Muscle of arm (tissue), 12 donors: ENCODE measurements around the gene EPB41. TPM values are rescaled to one million over a fixed set of nuclear protein-coding genes. Genes with fewer than 3 reads are reported as not detected.
"Not testable (repeated sequence)": the region's sequence is repeated elsewhere in the genome, so short reads cannot be mapped to it uniquely, and the experiment has no call there.

ENCODE experiments used
- DNase-seq: peaks from one replicate; pipeline ENCODE4 v3.0.0-alpha.2; 2013
- polyA plus RNA-seq, 12 donors: library from polyadenylated mRNA; unstranded; fragments of 120-200 nt; gene quantifications; one replicate each; pipeline ENCODE4 v1.2.1, GENCODE V29; 2013; ENCODE audit not compliant: insufficient read length in 12 of 12

The EPB41 gene
- polyA plus RNA-seq, 12 donors: 4.9 to 49.4 (median 12.6) TPM; not detected in 1

DNA sequence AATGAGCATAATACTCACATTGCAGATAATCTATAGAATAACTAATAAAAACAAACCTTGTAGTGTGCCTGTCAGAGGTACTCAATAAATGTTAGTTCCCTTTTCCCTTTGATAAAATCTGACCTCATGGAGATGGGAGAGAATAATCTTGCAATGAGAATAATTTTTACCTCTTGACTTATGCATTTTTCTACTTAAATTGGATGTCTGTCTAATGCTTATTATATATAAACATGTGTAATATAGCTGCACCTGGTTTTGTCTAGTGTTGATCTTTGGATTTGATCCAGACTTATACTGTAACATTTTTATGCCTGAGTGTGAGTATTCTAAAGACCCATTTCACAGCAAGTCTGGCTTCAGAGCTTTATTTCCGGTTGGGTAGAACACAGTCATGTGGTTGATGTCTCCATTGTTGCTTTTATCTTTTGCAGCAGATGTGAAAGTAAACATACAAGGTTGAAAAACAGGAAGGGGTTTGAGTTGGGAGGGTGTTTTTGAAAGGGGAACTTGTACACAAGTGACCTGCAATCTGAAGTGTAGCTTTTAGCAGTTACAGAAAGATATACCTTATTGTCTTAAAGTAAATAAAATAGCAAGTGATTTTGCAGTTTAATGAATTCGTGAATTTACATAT, 12.4 kb downstream of the EPB41 start:
- no peak for DNase-seq

DNA sequence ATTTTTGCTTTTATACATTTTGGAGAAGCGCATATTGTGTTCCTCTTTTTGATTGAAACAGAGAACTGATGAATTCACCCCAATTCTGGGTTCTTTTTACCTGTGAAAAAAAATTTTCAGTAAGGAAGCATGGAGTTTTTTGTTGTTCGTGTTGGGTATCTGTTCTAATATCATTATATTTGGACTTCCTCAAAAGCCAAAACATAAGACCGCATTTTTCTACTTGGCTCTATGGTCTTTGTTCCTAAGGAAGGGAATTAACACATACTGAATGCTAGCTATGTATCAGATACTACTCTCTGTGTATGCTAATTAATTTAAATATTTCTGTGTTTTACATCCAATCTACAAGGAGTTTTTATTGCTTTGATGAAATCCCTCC, 12.9 kb downstream of the EPB41 start:
- no peak for DNase-seq

DNA sequence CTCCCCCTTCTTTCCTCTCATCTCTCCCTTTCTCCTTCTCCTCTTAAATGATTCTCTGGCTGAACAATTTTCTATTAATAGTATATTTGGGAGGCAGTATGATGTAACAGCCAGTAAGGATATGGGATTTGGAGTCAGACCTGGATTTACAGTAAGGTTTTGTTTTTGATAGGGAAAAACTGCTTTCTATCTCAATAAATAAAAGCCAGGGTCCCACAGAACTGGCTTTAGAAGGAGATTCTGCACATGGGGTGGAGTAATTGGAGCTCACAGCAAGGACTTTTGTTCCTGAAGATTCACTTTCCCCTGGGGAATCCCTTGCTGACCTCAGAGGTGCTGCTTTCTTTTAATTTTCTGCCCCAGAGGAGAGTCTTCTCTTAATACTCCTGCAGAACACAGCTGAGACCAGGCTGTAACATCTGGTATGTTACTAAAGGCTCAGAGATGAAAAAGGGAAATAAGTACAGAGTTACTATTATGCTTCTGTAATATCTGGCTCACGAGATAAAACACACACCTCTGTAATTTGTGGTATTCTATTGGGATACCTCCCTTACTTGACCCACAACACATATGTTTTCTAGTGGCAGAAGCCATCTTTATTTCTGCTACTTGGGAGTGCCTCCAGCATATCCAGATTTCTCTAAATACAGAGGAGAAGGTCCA, 13.4 kb downstream of the EPB41 start:
- DNase-seq: no peak

DNA sequence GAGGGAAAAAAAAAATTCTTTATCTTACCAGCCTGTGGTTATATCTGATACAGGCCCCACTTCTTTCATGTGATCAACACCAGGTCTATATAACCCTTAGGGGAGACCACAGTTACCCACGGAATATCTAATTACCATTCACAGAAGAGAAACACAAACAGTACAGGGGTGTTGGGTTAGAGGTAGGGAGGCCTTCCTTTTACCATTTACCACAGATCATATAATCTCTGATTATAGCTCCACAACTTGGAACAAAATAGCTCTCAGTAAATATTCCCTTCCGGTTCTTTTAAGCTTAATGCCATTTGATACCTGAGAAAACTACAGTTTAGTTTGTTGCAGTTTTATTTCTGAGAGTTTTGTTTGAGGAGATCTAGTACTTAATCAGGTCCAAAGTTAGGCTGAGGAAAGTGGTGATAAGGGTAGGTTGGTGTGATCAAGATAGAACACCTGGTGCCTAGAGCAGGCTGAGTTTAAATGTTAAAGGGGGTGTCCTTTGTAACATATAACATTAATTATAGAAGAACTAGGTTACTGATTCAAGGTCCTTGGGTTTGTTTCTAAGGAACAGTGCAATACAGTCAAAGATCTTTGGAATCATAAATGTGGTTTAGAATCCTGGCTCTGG, 14.1 kb downstream of the EPB41 start:
- no peak for DNase-seq

DNA sequence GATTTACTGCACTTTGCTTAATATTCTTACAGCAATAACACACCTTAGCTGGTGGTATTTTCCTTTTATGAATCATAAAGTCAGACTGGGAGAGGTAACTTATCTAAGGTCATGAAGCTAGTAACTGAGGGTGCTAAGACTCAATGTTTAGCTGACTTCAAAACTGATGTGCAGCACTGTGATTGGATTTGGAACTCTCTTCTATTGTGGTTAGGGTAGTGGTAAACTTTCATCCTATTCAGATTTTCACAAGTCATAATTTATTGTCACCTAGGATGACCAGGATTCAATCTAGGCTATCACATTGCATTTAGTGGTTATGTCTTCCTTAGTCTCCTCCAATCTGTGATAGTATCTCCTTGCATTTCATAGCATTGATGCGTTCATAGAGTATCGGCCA, 18.9 kb downstream of the EPB41 start:
- DNase-seq: no peak

DNA sequence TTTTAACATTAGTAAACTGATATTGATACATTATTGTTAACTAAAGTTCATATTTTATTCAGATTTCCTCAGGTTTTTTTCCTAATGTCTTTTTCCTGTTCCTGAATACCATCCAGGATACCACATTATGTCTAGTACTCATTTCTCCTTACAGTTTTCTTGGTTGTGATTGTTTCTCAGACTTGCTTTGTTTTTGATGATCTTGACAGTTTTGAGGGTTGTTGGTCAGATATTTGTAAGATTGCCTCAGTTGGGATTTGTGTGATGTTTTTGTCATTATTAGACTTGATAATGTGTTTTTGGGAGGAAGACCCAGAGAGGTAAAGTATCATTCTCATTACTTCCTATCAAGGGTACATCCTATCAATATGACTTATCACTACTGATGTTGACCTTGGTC, 19.5 kb downstream of the EPB41 start:
- no peak for DNase-seq

DNA sequence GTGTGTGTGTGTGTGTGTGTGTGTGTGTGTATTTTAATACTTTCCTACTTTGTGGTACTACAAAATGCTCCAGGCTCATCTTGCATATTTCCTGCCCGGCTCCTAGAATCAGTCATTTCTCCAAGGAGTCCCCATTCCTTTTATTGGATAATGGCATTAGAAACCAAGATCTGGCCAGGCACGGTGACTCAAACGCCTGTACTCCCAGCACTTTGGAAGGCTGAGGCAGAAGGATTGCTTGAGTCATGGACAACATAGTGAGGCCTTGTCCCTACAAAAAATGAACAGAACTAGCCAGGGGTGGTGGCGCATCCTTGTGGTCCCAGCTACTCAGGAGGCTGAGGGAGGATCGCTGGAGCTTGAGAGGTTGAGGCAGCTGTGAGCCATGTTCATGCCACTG, 20.3 kb downstream of the EPB41 start:
- DNase-seq: no peak

DNA sequence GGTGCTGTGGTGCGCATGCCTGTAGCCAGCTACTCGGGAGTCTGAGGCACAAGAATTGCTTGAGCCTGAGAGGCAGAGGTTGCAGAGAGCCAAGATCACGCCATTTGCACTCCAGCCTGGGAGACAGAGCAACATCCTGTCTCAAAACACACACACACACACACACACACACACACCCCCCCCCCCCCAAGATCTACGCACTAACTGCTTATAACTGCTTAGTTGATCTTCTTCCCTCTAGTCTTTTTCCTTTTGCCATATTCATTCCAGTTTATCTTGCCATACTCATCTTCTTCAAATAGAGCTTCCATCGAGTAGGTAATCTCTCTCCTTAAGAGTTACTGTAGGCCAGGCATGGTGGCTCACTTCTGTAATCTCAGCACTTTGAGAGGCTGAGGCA, 20.9 kb downstream of the EPB41 start:
- no peak for DNase-seq

DNA sequence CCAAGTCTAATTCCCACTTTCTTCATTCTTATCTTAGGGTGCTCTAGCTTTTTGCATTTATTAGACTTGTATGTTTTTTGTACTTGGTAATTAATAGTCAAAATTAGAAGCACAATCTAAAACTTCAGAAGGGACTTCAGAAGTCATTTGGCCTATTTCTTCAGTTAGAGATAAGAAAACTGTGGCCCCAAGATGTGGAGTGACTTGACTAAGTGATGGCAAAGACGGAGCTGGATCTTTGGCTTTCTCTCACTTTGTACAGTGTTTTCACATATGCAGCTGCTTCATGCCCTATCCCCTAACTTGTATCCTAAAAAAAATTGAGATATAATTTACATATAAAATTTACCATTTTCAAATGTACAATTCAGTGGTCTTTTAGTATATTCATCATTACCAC, 21.7 kb downstream of the EPB41 start:
- no peak for DNase-seq

DNA sequence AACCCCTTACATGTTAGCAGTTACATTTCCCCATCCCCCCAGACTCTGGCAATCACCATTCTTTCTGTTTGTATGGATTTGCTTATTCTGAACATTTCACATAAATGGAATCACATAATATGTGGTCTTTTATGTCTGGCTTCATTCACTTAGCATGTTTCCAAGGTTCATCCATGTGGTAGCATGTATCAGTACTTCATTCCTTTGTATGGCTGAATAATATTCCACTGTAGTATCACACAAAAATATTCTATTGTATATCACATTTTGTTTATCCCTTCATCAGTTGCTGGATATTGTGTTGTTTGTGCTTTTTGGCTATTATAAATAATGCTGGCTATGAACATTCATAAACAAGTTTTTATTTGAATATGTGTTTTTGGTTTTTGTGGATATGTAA, 22.2 kb downstream of the EPB41 start:
- DNase-seq: no peak

DNA sequence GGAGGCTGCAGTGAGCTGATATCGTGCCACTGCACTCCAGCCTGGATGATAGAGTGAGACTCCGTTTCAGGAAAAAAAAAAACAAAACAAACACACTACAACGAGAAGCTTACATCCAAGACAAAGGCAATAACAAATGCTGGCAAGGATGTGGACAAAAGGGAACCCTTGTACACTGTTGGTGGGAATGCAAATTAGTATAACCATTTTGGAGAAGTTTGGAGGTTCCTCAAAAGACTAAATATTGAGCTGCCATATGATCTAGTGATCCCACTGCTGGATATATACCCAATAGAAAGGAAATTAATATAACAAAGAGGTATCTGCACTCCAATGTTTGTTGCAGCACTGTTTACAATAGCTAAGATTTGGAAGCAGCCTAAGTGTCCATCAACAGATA, 29.2 kb downstream of the EPB41 start:
- DNase-seq: not testable (repeated sequence)

DNA sequence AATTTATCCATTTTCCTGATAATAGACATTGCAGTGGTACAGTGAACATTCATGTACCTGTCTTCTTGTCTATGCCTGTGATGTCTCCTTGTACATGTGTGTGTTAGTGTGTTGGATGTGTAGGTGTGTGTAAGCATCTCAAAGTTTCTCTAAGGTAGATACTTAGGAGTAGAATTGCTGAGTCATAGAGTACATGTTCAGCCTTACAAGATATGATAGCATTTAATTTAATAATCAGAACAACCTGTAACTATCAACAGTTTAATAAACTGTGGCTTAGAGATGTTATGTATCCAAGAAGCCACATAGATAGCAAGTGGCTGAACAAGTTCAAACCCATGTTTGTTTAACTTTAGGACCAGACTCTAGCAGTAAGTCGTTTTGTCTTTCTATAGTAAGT, 35.6 kb downstream of the EPB41 start:
- DNase-seq: no peak

DNA sequence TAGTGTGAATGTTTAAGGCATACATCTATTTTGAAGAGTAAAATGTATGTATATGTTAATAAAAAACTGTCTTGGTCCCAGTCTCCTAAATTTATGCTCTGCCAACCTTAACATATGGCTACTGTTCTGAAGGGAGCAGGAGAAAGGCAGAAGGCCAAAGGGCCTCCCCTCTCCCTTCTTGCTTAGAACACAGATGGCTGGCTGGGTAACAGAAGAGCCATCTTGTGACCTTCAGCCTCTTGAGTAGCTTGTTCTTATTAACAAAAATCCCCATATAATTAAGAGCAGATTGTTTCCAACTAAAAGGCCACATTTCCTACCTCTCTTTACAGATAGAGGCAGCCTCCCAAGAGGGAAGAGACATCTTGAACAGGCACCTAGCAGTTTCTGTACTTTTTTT, 36.1 kb downstream of the EPB41 start:
- no peak for DNase-seq

DNA sequence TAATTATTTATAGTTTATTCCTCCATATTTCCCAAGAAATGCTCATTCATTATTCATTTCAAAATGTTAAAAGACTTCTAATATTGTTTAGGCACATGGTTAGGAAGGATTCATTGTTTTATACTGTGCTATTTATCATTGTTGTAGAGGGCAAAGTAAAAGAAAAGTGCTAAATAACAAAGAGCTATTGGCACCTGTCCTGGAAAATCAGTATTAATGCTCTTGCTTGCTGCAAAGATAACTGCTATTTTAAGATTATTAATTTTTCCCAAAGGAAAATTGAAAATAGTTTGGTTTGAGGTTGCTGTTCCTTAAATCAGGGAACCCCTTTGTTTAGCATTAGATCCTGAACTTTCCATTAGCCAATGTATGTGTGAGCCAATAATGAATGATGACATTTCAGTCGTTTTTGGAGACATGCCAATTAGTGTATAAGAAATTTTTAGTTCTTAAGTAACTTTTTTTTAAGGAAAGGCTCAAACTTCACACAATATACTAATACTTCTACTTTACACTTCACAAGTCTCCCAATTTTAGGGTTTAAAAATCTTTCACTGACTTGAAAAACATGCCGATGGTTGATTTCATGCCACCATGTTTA, 39.9 kb downstream of the EPB41 start:
- DNase-seq: peak; percentile 6

DNA sequence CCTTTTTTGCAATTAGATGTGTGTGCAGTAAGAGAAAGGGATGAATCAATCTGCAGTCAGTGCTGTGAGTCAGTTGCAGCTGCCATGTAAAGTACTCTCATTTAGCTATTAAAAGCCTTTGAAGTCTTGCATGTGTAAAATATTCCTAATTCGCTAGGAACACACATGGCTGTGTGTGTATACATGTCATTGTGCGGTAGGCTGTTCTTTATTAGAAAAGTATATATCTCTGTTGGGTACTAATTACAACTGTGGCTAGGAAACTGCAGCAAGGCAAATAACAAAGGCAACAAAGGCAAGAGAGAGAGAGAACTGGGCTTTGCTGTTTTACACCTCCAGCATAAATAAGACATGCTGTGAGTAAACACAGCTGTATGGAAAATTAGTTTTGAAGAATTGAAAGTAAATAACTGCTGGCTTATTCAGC, 41.7 kb downstream of the EPB41 start:
- no peak for DNase-seq

DNA sequence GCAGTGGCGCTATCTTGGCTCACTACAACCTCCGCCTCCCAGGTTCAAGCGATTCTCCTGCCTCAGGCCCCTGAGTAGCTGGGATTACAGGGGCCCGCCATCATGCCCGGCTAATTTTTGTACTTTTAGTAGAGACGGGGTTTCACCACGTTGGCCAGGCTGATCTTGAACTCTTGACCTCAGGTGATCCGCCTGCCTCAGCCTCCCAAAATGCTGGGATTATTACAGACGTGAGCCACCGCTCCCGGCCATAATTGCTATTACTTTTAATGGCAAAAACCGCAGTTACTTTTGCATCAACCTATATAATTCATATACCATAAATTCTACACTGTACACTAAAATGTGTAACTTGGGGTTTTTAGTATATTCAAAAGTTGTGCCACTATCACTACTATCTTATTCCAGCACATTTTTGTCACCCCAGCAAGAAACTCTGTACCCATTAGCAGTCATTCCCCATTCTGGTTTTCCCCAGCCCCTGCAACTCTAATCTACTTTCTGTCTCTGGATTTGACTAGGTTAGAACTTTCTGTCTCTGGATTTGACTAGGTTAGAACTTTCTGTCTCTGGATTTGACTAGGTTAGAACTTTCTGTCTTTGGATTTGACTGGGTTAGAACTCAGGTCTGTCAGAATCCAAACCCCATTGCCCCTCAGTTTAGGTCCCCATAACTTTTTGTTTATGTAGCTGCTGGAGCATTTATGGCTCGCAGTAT, 47.9 kb downstream of the EPB41 start:
- not testable (repeated sequence) for DNase-seq

DNA sequence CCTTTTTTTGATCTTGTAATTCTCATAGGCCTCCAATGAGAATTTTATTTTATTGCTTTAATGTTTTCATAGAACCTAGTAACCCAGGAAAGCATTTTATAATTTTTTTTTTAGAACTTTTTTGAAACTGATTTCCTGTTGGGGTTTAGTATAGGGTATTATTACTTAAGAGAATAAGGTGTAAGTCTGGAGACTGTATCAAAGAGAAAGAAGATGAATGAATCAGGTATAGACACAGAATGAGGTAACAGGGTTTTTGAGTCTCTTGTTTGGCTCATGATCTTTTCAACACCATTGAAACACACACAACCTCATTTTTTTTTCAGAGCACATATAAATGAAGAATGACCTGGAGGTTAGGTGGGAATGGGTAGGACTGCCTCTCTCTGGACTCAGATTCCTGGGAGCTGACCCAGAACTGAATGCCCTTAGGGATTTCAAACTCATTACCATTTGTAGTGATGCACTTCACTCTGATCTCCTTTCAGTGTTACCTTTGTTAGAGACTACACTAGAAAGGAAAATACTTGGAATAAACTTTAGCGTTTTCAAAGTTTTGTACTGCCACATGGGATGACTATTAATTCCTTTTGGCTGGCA, 51.0 kb downstream of the EPB41 start:
- DNase-seq: no peak

DNA sequence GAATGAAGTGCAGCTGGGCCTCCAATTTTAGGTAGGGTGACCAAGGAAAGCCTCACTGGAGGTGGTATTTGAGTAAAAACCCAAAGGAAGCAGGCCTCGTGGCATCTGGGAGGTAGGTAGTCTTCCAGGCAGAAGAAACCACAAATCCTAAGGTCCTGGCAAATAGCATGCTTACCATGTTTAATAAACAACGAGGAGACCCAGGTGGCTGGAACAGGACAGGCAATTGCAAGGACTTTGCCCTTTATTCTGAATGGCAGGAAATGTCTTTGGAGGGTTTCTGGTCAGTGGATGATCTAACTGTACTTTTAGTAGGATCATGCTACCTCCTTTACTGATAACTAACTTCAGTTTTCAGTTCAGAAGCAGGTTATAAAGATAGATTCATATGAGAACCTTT, 52.2 kb downstream of the EPB41 start:
- no peak for DNase-seq

DNA sequence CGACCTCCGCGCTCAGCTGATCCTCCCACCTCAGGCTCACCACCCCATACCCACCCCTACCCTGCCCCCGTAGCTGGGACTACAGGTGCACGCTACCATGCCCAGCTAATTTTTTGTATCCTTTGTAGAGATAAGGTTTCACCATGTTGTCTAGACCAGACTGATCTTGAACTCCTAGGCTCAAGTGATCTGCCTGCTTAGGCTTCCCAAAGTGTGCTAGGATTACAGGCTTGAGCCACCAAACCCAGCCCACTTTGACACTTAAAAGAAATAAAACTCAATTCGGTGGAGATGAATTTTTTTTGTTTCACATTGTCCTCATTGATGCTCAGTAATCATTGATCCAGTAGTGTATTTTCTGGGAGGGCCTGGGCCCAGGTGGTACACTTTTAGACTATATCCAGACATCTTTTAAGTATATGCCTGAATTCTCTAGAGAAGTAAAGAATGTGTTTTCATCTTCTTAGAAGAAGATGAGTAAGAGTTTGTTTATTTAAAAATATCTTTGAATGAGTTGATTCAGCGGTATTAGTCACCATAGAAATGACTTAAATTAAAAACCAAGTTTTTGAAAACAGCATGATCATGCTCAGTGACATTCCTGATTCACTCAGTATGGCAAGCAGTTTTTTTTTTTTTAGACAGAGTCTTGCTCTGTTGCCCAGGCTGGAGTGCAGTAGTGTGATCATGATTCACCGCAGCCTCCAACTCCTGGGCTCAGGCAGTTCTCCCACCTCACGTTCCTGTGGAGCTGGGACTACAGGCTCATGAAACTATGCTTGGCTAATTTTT, 57.8 kb downstream of the EPB41 start:
- DNase-seq: no peak

DNA sequence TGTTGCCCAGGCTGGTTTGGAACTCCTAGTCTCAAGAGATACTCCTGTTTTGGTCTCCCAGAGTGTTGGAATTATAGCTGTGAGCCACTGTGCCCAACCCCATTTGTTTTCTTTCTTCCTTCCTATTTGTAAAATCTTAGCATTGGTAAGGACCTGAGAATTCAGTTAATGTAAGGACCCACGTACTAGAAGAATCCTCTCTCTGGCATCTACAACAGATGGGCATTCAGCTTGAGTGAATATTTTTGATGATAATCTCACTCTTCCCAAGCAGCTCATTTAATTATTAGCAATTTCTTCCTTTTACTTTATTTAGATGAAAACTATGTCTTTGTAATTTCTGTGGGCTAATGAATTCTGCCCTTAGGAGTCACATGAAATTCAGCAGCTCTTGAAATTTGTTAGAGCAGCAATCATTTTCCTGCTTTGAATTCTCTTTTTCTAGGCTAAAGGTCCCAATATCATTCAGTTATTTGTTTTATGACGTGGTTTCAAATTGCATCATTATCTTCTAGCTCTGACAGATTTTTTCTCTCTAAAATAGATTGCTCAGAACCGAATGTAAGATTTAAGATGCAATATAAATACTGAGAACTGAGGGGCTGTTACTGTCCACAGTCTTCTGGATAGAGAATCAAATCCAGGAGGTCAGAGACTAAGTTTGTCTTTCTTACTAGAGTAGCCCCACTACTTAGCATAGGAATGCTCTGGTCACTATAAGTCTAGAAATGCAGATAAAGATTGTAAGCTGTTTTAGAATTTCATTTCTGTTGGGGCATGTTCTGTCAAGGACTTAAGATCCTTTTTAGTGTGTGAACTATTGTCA, 59.4 kb downstream of the EPB41 start:
- DNase-seq: no peak
